CD8-positive, alpha-beta memory T cell (primary cell): ENCODE results near the gene GPR4. TPM values are rescaled to one million over a fixed set of nuclear protein-coding genes. Genes with fewer than 3 reads are reported as not detected.
"Not testable (repeated sequence)": the region's sequence is repeated elsewhere in the genome, so short reads cannot be mapped to it uniquely, and the experiment has no call there.

Experiments
- CTCF ChIA-PET: fragments of 350-600 bp; sonication (Branson Sonifier 250); formaldehyde crosslinking; loops from one replicate; lab custom pipeline; 2021; ENCODE audit warnings: antibody characterized with exemption; lab: Charles Lee
- POLR2A ChIA-PET: fragments of 350-600 bp; sonication (Branson Sonifier 250); formaldehyde crosslinking; loops from one replicate; lab custom pipeline; 2021; ENCODE audit warnings: antibody characterized with exemption; lab: Charles Lee
- DNase-seq, 5 donors: peaks; one replicate each; pipeline versions ENCODE4 v3.0.0 to v3.0.0-alpha.2; 2020 to 2022; ENCODE audit warnings: mixed read lengths in 1 of 5
- H3K27ac ChIP-seq: one replicate; pipeline ENCODE4 v1.7.0; 2013; ENCODE audit warnings: low read depth, mild to moderate bottlenecking, low read length, moderate library complexity
- H3K27me3 ChIP-seq: 2 replicates; pipeline ENCODE4 v1.7.0; 2013; ENCODE audit warnings: low read length, mild to moderate bottlenecking; ENCODE audit not compliant: insufficient read depth, poor library complexity, severe bottlenecking
- H3K36me3 ChIP-seq: 2 replicates; pipeline ENCODE4 v1.7.0; 2013; ENCODE audit warnings: mild to moderate bottlenecking, low read length, moderate library complexity; ENCODE audit not compliant: insufficient read depth
- H3K4me1 ChIP-seq: 2 replicates; pipeline ENCODE4 v1.7.0; 2013; ENCODE audit warnings: mild to moderate bottlenecking, low read length, moderate library complexity; ENCODE audit not compliant: insufficient read depth
- H3K4me3 ChIP-seq: 2 replicates; pipeline ENCODE4 v1.7.0; 2013; ENCODE audit warnings: mild to moderate bottlenecking, low read length
- H3K9me3 ChIP-seq: 2 replicates; pipeline ENCODE4 v1.7.0; 2013; ENCODE audit warnings: mild to moderate bottlenecking, low read length
- H3K27ac Mint-ChIP-seq, 8 donors: one replicate each; pipeline ENCODE4 v1.8.0; 2020 to 2021; ENCODE audit warnings: mixed read lengths in 8 of 8, mild to moderate bottlenecking in 6 of 8, inconsistent platforms in 3 of 8, moderate library complexity in 3 of 8
- H3K27me3 Mint-ChIP-seq, 2 donors: one replicate each; pipeline ENCODE4 v1.8.0; 2020 to 2021; ENCODE audit warnings: mixed read lengths in 2 of 2, mild to moderate bottlenecking in 1 of 2, moderate library complexity in 1 of 2
- H3K36me3 Mint-ChIP-seq, 3 donors: one replicate each; pipeline ENCODE4 v1.8.0; 2020 to 2021; ENCODE audit warnings: mixed read lengths in 3 of 3, inconsistent platforms in 1 of 3, mild to moderate bottlenecking in 1 of 3
- H3K4me1 Mint-ChIP-seq, 3 donors: one replicate each; pipeline ENCODE4 v1.8.0; 2020 to 2021; ENCODE audit warnings: mixed read lengths in 3 of 3, inconsistent platforms in 1 of 3, mild to moderate bottlenecking in 1 of 3
- H3K4me3 Mint-ChIP-seq, 7 donors: one replicate each; pipeline ENCODE4 v1.8.0; 2020 to 2021; ENCODE audit warnings: mixed read lengths in 7 of 7, mild to moderate bottlenecking in 6 of 7, moderate library complexity in 4 of 7, inconsistent platforms in 2 of 7
- H3K9me3 Mint-ChIP-seq, 5 donors: one replicate each; pipeline ENCODE4 v1.8.0; 2020 to 2022; ENCODE audit warnings: mixed read lengths in 5 of 5, mild to moderate bottlenecking in 3 of 5, moderate library complexity in 2 of 5, inconsistent platforms in 1 of 5
- polyA plus RNA-seq: library from polyadenylated mRNA; unstranded; fragments of 300-500 nt; fragmentation: Illumina TruSeq; gene quantifications from one replicate; pipeline ENCODE4 v1.2.3, GENCODE V29; 2021
- total RNA-seq, 2 experiments: library from RNA; stranded (reverse); gene quantifications; one replicate each; pipeline ENCODE4 v1.2.3, GENCODE V29; 2021

GPR4 gene
- total and polyA plus RNA-seq, 3 experiments from 2014 or later: not detected

DNA sequence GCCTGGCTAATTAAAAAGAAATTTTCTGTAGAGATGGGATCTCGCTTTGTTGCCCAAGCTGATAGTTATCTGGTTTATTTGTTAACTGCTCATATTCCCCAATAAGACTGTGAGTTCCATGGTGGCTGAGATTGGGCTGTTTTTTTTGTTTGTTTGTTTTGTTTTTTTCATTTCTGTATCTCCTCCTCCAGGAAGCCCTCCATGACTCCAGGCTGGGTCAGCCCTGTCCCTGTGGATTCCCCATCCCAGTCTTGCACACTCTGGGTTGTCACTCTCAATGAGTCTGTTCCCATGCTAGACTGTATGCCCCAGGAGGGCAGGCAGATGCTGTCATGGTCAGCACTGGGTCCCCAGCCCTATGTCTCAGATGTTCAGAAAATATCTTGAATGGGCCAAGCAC lies 34.3 kb upstream of the GPR4 start:
- Histone ChIP-seq H3K9me3 (no peaks in the 10 kb centered on the region), H3K4me1 (peaks cover 29% of the 10 kb centered on the region), H3K27ac (no peak overlapping the region), H3K4me3 (no peak overlapping the region), H3K27me3 (no peaks in the 10 kb centered on the region), H3K36me3 (no peaks in the 10 kb centered on the region)
- peak overlapping the region in 1 of 8 donors; percentile 46 for H3K27ac Mint-ChIP-seq
- peaks cover 0 to 2% of the 10 kb centered on the region in 2 donors for H3K27me3 Mint-ChIP-seq
- no peak for DNase-seq
- H3K36me3 Mint-ChIP-seq: peaks cover 0 to 18% (median 0%) of the 10 kb centered on the region in 3 donors
- H3K4me3 Mint-ChIP-seq: peak overlapping the region in 1 of 7 donors; percentile 32
- H3K4me1 Mint-ChIP-seq: peaks cover 15 to 24% (median 19%) of the 10 kb centered on the region in 3 donors
- CTCF ChIA-PET: interaction anchor here (0.6 kb wide), 1 partner anchor 30 kb away, joined by 3 read pairs; no protein-coding TSS in a partner anchor
- POLR2A ChIA-PET: no interaction called here
- no peaks in the 10 kb centered on the region for H3K9me3 Mint-ChIP-seq

DNA sequence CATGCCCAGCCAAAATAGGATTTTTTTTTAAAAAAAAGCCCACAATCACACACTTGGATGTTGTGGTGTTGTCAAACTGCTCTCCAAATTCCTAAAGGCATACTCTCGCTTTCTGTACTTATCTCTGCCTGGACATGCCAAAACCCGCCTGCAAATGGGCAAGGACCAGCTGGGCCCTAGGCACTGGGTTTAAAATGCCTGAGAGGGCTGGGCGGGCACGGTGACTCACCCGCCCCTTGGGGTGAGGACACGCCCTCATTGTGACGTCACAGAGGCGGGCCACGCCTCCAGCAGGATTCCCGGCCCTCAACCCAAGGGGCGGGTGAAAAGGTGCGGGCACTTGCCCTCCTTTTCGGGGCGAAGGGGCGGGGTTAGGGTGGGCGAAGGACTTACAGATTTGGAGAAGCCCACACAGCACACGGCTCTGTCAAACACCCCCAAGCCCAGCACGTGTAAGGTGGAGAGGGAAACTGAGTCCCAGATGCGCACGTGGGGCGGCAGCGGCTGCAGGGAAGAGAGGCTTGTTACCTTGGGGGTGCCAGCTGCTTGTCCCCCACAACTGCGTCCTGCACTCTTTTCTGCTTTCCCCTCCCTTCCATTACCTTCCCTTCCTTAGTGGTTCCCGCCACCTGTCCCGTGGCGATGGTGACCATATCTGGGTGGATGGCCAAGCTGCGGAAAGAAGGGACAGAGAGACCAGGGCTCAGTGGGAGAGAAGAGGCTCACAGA lies 30.6 kb upstream of the GPR4 start:
- Mint-ChIP-seq H3K9me3 (no peaks in the 10 kb centered on the region), H3K36me3 (peaks cover 0 to 29% (median 0%) of the 10 kb centered on the region in 3 donors), H3K27ac (peak overlapping the region in 3 of 8 donors; percentile 36 to 66 (median 55)), H3K27me3 (peaks cover 0 to 2% of the 10 kb centered on the region in 2 donors), H3K4me3 (no peak overlapping the region), H3K4me1 (peaks cover 0 to 2% (median 0%) of the 10 kb centered on the region in 3 donors)
- H3K9me3 ChIP-seq: no peaks in the 10 kb centered on the region
- no peaks in the 10 kb centered on the region for H3K27me3 ChIP-seq
- no peak overlapping the region for H3K4me3 ChIP-seq
- no peaks in the 10 kb centered on the region for H3K4me1 ChIP-seq
- CTCF ChIA-PET: interaction anchor here (2.9 kb wide), 1 partner anchor 10 kb away, joined by 8 read pairs; no protein-coding TSS in a partner anchor
- DNase-seq: peak in 3 of 5 donors; percentile 8 to 53 (median 25)
- POLR2A ChIA-PET: interaction anchor here (1.3 kb wide), 1 partner anchor 8 kb away, joined by 3 read pairs; no protein-coding TSS in a partner anchor
- peaks cover 6% of the 10 kb centered on the region for H3K36me3 ChIP-seq
- H3K27ac ChIP-seq: no peak overlapping the region

DNA sequence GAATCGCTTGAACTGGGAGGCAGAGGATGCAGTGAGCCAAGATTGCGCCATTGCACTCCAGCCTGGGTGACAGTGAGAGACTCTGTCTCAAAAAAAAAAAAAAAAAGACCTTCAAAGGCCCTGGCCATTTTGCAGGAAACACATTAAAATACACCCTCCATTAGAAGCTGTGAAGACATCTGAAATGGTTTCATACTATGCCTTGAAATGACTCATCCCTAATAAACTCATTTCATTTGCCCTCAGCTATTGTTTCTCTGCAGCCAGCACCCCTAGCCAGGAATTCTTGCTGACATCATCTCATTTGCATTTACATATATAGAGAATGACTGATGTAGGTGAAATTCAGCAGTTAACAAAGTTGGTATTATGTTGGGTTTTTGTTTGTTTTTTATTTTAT lies 28.5 kb upstream of the GPR4 start:
- Histone ChIP-seq H3K4me3 (no peak overlapping the region), H3K27ac (no peak overlapping the region), H3K4me1 (no peaks in the 10 kb centered on the region), H3K9me3 (no peaks in the 10 kb centered on the region), H3K36me3 (peaks cover 14% of the 10 kb centered on the region), H3K27me3 (no peaks in the 10 kb centered on the region)
- CTCF ChIA-PET: interaction anchor here (0.9 to 1.6 kb wide), 4 partner anchors 12 to 191 kb away, joined by 3 to 10 read pairs (median 4); no protein-coding TSS in a partner anchor
- Mint-ChIP-seq H3K4me3 (no peak overlapping the region), H3K27ac (no peak overlapping the region), H3K9me3 (no peaks in the 10 kb centered on the region), H3K4me1 (peaks cover 0 to 2% (median 2%) of the 10 kb centered on the region in 3 donors), H3K36me3 (peaks cover 0 to 38% (median 0%) of the 10 kb centered on the region in 3 donors), H3K27me3 (peaks cover 0 to 2% of the 10 kb centered on the region in 2 donors)
- POLR2A ChIA-PET: interaction anchor here (0.6 kb wide), 1 partner anchor 226 kb away, joined by 6 read pairs; no protein-coding TSS in a partner anchor
- DNase-seq: no peak

DNA sequence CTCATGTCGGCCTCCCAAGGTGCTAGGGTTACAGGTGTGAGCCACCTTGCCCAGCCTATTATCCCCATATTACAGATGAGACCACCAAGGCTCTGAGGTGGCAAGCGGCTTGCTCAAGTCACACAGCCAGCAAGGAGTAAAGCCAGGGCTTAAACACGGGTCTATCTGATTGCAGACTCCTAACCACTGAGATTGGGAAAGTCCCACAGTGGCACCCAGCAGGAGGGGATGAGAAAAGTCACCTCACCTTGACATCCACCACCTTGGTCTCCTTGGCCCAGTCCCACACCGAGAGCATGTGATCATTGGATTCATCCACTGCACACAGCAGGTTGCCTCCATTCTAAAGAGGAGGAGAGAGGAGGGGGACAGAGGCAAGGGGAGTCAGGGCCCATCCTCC lies 27.7 kb upstream of the GPR4 start:
- no peak overlapping the region for H3K27ac Mint-ChIP-seq
- CTCF ChIA-PET: interaction anchor here (1.2 kb wide), 1 partner anchor 22 kb away, joined by 4 read pairs; no protein-coding TSS in a partner anchor

DNA sequence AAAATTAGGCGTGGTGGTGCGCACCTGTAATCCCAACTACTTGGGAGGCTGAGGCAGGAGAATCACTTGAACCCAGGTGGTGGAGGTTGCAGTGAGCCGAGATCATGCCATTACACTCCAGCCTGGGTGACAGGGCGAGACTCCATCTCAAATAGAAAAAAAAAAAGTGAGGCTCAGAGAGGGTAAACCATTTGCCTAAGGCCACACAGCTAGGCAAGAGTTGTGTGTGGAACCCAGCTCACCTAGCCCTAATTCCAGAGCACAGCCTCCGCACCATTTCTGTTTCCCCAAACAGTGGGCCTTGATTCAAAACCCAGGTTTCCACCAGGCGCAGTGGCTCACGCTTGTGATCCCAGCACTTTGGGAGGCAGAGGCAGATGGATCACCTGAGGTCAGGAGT lies 26.2 kb upstream of the GPR4 start:
- H3K4me3 ChIP-seq, H3K4me1 Mint-ChIP-seq, H3K27me3 Mint-ChIP-seq, H3K27ac Mint-ChIP-seq, H3K27ac ChIP-seq, DNase-seq, H3K27me3 ChIP-seq, H3K4me3 Mint-ChIP-seq, H3K9me3 Mint-ChIP-seq, POLR2A ChIA-PET, H3K9me3 ChIP-seq, H3K4me1 ChIP-seq: not testable (repeated sequence)
- peaks cover 14% of the 10 kb centered on the region for H3K36me3 ChIP-seq
- H3K36me3 Mint-ChIP-seq: peaks cover 0 to 54% (median 8%) of the 10 kb centered on the region in 3 donors
- CTCF ChIA-PET: interaction anchor here (1.7 kb wide), 1 partner anchor 14 kb away, joined by 5 read pairs; no protein-coding TSS in a partner anchor

More for the DNA sequence above, 27.7 kb upstream of the GPR4 start:
- peaks cover 0 to 43% (median 0%) of the 10 kb centered on the region in 3 donors for H3K36me3 Mint-ChIP-seq
- DNase-seq: no peak
- peaks cover 0 to 2% (median 2%) of the 10 kb centered on the region in 3 donors for H3K4me1 Mint-ChIP-seq
- no peak overlapping the region for H3K4me3 Mint-ChIP-seq
- Histone ChIP-seq H3K27me3 (no peaks in the 10 kb centered on the region), H3K9me3 (no peaks in the 10 kb centered on the region), H3K4me3 (no peak overlapping the region), H3K27ac (no peak overlapping the region), H3K4me1 (no peaks in the 10 kb centered on the region), H3K36me3 (peaks cover 14% of the 10 kb centered on the region)
- POLR2A ChIA-PET: no interaction called here
- H3K27me3 Mint-ChIP-seq: peaks cover 0 to under 1% of the 10 kb centered on the region in 2 donors
- H3K9me3 Mint-ChIP-seq: no peaks in the 10 kb centered on the region

DNA sequence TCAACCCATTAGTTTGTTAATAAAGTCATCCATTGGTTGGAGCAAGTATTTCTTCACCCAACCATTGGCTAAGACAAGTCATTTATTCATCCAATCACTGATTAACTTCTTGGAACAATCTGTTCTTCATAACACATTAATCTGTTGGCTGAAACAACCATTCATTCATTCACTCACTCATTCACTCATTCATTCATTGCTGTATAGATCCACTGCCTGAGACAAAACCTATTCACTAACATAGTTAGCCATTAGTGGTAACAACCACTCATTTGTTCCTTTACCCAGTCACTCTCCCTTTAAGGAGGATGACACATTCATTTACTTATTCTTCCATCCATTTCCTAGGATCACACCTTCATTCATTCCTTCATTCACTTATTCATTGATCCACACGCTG lies 22.0 kb upstream of the GPR4 start:
- no peak overlapping the region for H3K4me3 Mint-ChIP-seq

DNA sequence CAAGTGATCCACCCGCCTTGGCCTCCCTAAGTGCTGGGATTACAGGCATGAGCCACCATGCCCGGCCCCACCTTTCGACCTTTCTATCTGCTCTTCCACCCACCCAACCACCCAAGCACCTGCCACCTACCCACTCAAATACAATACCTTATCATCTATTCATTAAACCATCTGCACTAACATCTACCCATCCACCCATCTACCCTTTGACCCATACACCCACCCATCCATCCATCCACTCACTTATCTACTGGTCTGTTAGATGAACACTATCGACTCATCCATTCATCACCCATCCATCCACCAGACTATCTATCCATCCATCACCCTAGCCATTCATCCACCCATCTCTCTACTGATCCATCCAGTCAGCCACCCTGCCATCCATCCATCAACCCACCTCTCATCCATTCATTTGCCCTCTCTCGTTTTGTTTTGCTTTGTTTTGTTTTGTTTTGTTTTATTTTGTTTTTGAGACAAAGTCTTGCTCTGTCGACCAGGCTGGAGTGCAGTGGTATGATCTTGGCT lies 20.0 kb upstream of the GPR4 start:
- H3K4me1 Mint-ChIP-seq: peaks cover 0 to 5% (median 2%) of the 10 kb centered on the region in 3 donors
- Histone ChIP-seq H3K4me1 (no peaks in the 10 kb centered on the region), H3K9me3 (no peaks in the 10 kb centered on the region), H3K27ac (no peak overlapping the region), H3K36me3 (peaks cover 10% of the 10 kb centered on the region), H3K4me3 (no peak overlapping the region), H3K27me3 (no peaks in the 10 kb centered on the region)
- ChIA-PET CTCF (no interaction called here), POLR2A (no interaction called here)
- no peaks in the 10 kb centered on the region for H3K9me3 Mint-ChIP-seq
- peak overlapping the region in 5 of 8 donors; percentile 20 to 77 (median 23) for H3K27ac Mint-ChIP-seq
- H3K27me3 Mint-ChIP-seq: no peaks in the 10 kb centered on the region
- no peak for DNase-seq
- H3K36me3 Mint-ChIP-seq: peaks cover 0 to 70% (median 17%) of the 10 kb centered on the region in 3 donors
- H3K4me3 Mint-ChIP-seq: no peak overlapping the region

More for the DNA sequence above, 22.0 kb upstream of the GPR4 start:
- Histone ChIP-seq H3K4me1 (no peaks in the 10 kb centered on the region), H3K27me3 (no peaks in the 10 kb centered on the region), H3K9me3 (no peaks in the 10 kb centered on the region), H3K4me3 (no peak overlapping the region), H3K27ac (no peak overlapping the region), H3K36me3 (peaks cover 14% of the 10 kb centered on the region)
- H3K4me1 Mint-ChIP-seq: peaks cover 0 to 5% (median 2%) of the 10 kb centered on the region in 3 donors
- no peaks in the 10 kb centered on the region for H3K27me3 Mint-ChIP-seq
- ChIA-PET CTCF (interaction anchor here (1.0 kb wide), 1 partner anchor 18 kb away, joined by 4 read pairs; no protein-coding TSS in a partner anchor), POLR2A (no interaction called here)
- H3K9me3 Mint-ChIP-seq: no peaks in the 10 kb centered on the region
- no peak for DNase-seq
- peak overlapping the region in 2 of 8 donors; percentile 2 to 57 for H3K27ac Mint-ChIP-seq
- peaks cover 0 to 67% (median 16%) of the 10 kb centered on the region in 3 donors for H3K36me3 Mint-ChIP-seq
